Esophagus (tissue), 2 donors: Measurements from ENCODE around the gene INVS. TPM values are rescaled to one million over a fixed set of nuclear protein-coding genes. Genes with fewer than 3 reads are reported as not detected.
A peak's percentile ranks its signal among the peaks of the same experiment; 100 is the strongest.
"Not testable (repeated sequence)": the region's sequence is repeated elsewhere in the genome, so short reads cannot be mapped to it uniquely, and the experiment has no call there.

ENCODE experiments used
- H3K27ac ChIP-seq, 2 donors: one replicate each; pipeline ENCODE4 v1.5.1; 2013; ENCODE audit warnings: low read depth in 2 of 2, mild to moderate bottlenecking in 2 of 2, inconsistent platforms in 1 of 2, low read length in 1 of 2, moderate library complexity in 1 of 2
- H3K27me3 ChIP-seq, 2 donors: one replicate each; pipeline ENCODE4 v1.6.1; 2013; ENCODE audit warnings: low read length in 2 of 2, control low read depth in 1 of 2, mild to moderate bottlenecking in 1 of 2; ENCODE audit not compliant: insufficient read depth in 2 of 2, control insufficient read depth in 1 of 2
- H3K36me3 ChIP-seq, 2 donors: one replicate each; pipeline ENCODE4 v1.6.1; 2013; ENCODE audit warnings: low read length in 1 of 2; ENCODE audit not compliant: control insufficient read depth in 2 of 2, insufficient read depth in 2 of 2
- H3K4me1 ChIP-seq, 2 donors: one replicate each; pipeline ENCODE4 v1.6.1; 2013; ENCODE audit warnings: low read length in 1 of 2; ENCODE audit not compliant: control insufficient read depth in 2 of 2, insufficient read depth in 2 of 2
- H3K4me3 ChIP-seq, 2 donors: one replicate each; pipeline ENCODE4 v1.5.1; 2013; ENCODE audit warnings: low read length in 2 of 2, mild to moderate bottlenecking in 2 of 2, low read depth in 1 of 2, moderate library complexity in 1 of 2
- H3K9me3 ChIP-seq, 2 donors: one replicate each; pipeline ENCODE4 v1.6.1; 2013; ENCODE audit warnings: mild to moderate bottlenecking in 2 of 2, low read depth in 1 of 2, low read length in 1 of 2, moderate library complexity in 1 of 2; ENCODE audit not compliant: control insufficient read depth in 2 of 2, insufficient read depth in 1 of 2
- WGBS, 2 donors: extraction: QIAGEN DNeasy Blood & Tissue Kit; methylation state at CpG; one replicate each; pipeline ENCODE4 v1.1.7; 2013; 5-methylcytosine and 5-hydroxymethylcytosine counted together
- polyA plus RNA-seq, 2 donors: library from polyadenylated mRNA; stranded (reverse); fragments of 200-250 nt; gene quantifications; one replicate each; pipeline ENCODE4 v1.2.3, GENCODE V29; 2013
- donor health status: healthy with polysubstance abuse.
- donor health status: Bipolar disorder and iron deficiency.

The INVS gene
- polyA plus RNA-seq, 2 donors: 3.2 to 3.3 TPM

DNA sequence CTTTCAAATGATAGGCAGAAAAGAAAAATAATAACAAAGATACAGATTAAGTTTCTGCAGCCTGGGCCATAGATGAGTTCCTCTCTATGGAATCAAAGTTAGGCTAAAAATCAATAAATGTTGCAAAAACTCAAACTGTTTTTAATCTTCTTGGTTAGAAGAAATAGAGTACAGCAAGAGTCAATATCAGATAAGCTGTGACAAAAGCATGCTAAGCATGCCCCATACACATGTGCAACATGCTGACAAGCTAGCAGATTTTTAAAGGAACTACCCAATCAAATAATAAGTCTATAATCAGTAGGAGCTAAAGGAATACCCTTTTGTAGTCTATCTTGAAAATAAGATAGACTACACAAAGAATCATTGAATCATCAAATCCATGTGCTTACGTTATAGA is 7.0 kb upstream of the INVS start:
- Histone ChIP-seq H3K9me3 (no peaks in the 10 kb centered on the region), H3K27ac (no peak overlapping the region), H3K4me1 (no peaks in the 10 kb centered on the region), H3K27me3 (no peaks in the 10 kb centered on the region), H3K36me3 (no peaks in the 10 kb centered on the region), H3K4me3 (no peak overlapping the region)
- WGBS, 2 donors: 74 to 80% methylated on average over 1 of the region's 1 CpG

DNA sequence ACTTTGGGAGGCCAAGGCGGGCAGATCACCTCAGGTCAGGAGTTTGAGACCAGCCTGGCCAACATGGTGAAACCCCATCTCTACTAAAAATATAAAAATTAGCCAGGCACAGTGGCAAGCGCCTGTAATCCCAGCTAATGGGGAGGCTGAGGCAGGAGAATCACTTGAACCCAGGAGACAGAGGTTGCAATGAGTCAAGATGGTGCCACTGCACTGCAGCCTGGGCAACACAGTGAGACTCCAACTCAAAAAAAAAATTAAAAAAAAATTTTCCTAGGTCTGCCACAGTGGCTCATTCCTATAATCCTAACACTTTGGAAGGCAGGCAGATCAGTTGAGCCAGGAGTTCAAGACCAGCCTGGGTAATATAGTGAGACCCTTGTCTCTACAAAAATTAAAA is 4.6 kb upstream of the INVS start:
- WGBS, 2 donors: 93 to 97% methylated on average over 2 of the region's 2 CpGs
- H3K4me1 ChIP-seq: not testable (repeated sequence)

DNA sequence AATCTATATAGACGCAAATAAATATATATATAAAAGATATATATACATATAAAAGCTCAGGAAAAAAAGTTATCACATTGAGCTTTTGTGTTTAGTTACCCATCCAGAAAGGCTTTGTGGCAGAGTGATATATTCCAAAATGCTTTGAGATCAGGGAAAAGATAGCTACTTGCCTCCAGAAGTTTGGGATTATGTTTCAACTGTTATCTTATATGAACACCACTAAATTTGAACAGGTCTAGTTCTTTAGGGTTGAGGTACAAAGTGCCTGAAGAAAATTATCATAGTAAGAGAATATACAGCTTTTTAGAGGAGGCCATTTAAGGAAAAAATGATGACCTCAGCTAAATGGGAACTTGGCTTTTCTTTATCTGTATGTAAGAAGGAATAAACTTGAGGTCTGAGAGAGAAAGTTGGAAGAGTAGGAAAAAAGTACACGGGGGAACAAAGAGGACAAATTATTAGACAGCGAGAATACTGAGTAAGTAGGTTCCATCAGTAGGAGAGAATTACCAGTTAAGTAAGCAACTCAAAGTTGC is 2.6 kb upstream of the INVS start:
- Histone ChIP-seq H3K27me3 (no peaks in the 10 kb centered on the region), H3K27ac (no peak overlapping the region), H3K4me1 (no peaks in the 10 kb centered on the region), H3K4me3 (no peak overlapping the region), H3K36me3 (no peaks in the 10 kb centered on the region), H3K9me3 (no peaks in the 10 kb centered on the region)
- 76 to 79% methylated on average over 3 of the region's 3 CpGs for WGBS, 2 donors

More for the DNA sequence above, 4.6 kb upstream of the INVS start:
- not testable (repeated sequence) for H3K27me3 ChIP-seq, H3K36me3 ChIP-seq, H3K27ac ChIP-seq, H3K9me3 ChIP-seq, H3K4me3 ChIP-seq

DNA sequence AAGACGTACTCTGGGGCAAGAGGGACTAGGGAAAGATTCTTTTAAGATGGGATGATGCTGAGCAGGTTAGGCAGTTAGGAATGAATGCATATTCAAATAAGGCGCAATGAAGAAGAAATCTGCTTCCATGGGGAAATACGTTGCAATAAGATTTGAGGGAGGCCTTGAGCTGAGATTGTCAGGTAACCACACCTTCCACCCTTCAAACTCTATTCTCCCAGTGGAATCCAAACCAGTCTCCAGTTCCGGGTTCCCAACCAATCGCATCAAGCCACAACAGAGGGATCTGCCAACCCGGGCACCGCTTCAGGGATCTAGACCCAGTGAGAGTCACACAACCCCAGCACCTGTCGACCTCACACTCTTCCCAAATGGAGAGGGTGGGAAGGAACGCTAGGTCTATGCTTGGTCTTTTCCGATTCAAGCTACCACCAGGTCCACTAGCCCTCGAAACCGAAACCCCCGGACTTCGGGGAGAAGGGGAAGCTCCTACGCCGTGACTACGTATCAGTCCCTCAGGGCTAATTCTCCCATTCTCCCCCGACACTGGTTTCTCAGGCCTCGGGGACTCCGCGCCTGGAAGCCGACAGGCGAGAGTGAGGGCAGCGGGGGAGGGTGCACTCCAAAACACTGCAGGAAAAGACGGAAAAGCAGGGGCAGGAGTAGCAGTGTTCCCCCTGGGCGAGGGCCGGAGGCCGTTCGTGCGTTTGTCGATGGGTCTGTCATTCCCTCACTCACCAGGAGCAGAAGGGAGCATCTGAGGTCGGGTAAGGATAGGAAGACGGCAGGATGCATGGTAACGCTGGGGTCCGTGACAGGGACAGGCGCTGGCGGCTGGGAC is 777 bp upstream of the INVS start:
- Histone ChIP-seq H3K36me3 (no peaks in the 10 kb centered on the region), H3K4me1 (no peaks in the 10 kb centered on the region), H3K9me3 (no peaks in the 10 kb centered on the region), H3K27ac (peak overlapping the region; percentile 94 to 99), H3K4me3 (peak overlapping the region; percentile 81 to 89), H3K27me3 (no peaks in the 10 kb centered on the region)
- WGBS, 2 donors: 1% methylated on average over 36 to 37 of the region's 37 CpGs

DNA sequence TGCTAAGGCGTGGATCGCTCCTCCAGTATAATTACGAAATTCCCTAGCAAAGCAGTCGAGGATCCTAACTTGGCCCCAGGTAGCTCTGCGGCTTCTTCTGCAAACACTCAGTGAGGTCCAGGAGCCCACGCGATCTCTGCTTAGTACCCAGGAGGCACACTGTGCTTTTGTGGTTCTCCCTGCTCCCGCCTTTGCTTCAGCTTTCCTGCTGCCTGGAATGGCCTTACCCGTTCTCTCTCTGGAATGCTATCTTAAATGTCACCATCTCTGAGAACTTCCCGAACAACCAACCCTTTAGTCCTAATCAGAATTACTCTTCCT is 639 bp downstream of the INVS start:
- Histone ChIP-seq H3K36me3 (no peaks in the 10 kb centered on the region), H3K27ac (peak overlapping the region; percentile 86 to 96), H3K4me1 (no peaks in the 10 kb centered on the region), H3K27me3 (no peaks in the 10 kb centered on the region), H3K4me3 (peak overlapping the region; percentile 66 to 81), H3K9me3 (no peaks in the 10 kb centered on the region)
- 3 to 6% methylated on average over 10 of the region's 10 CpGs for WGBS, 2 donors

DNA sequence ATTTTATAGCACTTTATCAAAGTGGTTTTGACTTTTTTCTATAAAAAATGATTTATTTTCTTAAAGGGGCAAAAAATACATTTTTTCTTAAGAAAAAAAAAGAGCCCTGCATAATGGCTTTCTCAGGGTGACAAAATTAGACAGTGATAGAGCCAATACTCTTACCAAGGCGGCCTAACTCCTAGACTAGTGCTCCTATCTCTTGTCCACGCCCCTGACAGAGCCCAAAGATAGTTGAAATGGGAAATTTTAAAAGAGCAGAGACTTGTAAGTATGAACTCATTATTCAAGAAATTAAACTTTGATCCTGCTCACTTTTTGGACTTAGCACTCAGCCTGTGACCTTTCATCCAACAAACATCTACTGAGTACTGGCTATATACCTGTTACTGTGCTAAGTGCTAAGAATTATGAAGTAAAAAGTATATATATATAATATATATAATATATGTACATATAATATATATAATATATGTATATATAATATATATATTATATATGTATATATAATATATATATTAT is 1.2 kb downstream of the INVS start:
- 69 to 81% methylated on average over 2 of the region's 2 CpGs for WGBS, 2 donors
- H3K4me3 ChIP-seq: peak overlapping the region in 1 of 2 donors; percentile 81
- H3K27ac ChIP-seq: no peak overlapping the region

DNA sequence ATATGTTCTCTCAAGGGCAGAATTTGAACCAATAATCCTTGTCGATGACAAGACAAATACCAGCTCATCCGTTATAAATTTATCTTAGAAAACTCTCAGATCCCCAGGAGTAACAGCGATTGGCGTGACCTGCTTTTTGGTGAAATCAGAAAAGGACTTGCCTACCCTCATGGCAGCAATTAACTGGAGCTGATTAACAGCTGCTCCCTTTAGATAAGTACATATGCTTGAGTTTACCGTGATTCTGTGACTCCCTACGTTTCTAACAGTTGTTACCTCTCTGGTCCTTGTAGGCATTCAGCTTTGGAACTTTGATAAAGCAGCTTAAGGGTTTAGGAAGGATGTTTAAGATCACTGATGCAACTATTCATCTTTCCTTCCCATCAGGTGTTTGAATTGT is 2.6 kb downstream of the INVS start:
- no peaks in the 10 kb centered on the region for H3K27me3 ChIP-seq
- no peaks in the 10 kb centered on the region for H3K4me1 ChIP-seq
- H3K27ac ChIP-seq: no peak overlapping the region
- no peaks in the 10 kb centered on the region for H3K9me3 ChIP-seq
- WGBS, 2 donors: 88 to 94% methylated on average over 6 of the region's 6 CpGs
- no peak overlapping the region for H3K4me3 ChIP-seq
- H3K36me3 ChIP-seq: no peaks in the 10 kb centered on the region

More for the DNA sequence above, 1.2 kb downstream of the INVS start:
- H3K36me3 ChIP-seq: no peaks in the 10 kb centered on the region
- H3K27me3 ChIP-seq: no peaks in the 10 kb centered on the region
- H3K9me3 ChIP-seq: no peaks in the 10 kb centered on the region
- H3K4me1 ChIP-seq: no peaks in the 10 kb centered on the region

DNA sequence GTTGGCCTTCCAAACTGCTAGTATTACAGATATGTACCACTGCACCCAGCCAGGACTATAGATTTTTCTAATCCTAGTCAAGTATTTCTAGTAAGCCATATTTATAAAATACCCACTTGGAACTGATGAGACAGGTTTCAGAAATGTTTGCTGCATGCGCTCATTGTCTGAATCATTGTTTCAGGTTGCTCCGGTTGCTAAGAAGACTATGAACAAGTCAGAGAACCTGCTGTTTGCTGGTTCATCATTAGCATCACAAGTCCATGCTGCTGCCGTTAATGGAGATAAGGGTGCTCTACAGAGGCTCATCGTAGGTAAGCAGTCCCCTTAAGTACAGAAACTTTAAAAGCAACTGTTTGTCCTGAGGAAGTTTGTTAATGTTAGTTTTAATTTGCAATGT is 5.3 kb downstream of the INVS start:
- H3K27ac ChIP-seq: no peak overlapping the region

DNA sequence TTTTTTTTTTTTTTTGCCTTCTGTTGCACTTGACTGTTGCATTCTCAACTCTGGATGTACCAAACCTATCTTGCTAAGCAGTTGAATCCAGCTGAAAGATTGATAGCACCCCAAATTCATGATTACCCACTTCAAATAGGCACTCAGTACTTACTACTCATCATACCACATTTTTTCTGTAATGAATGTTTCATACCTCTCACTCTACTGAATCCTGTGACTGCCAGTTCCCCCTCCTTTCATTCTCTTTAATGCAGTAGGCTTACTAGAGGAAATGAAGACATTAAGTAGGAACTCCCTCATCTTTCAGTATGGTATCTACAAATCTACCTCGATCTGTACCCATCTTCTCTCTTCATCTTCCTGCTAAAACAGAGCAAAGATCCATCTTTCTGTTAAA is 6.8 kb downstream of the INVS start:
- Histone ChIP-seq H3K27me3 (no peaks in the 10 kb centered on the region), H3K9me3 (no peaks in the 10 kb centered on the region), H3K4me3 (no peak overlapping the region), H3K27ac (no peak overlapping the region), H3K4me1 (no peaks in the 10 kb centered on the region), H3K36me3 (no peaks in the 10 kb centered on the region)
- WGBS, 2 donors: 56 to 61% methylated on average over 1 of the region's 1 CpG

More for the DNA sequence above, 5.3 kb downstream of the INVS start:
- no peaks in the 10 kb centered on the region for H3K27me3 ChIP-seq
- no peaks in the 10 kb centered on the region for H3K36me3 ChIP-seq
- 79 to 83% methylated on average over 4 of the region's 4 CpGs for WGBS, 2 donors
- no peak overlapping the region for H3K4me3 ChIP-seq
- no peaks in the 10 kb centered on the region for H3K4me1 ChIP-seq
- no peaks in the 10 kb centered on the region for H3K9me3 ChIP-seq

DNA sequence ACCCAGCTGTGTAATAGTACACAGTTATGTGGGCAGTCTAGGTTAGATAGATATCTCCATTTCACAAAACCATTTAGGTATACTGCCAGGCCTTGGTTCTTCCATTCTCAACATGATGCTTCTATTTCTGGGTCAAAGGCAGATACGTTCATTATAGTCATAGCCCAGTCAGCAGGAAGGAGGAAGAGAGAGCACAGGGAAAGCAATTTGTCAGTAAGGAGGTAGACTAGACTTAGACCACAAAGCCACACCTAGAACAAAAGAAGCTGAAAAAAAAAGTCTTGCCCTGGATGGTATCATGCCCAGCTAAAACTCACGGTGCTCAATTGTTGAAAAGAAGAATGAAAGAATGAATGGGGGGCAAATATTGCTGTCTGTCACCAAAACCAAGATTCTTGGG is 7.6 kb downstream of the INVS start:
- Histone ChIP-seq H3K4me1 (peaks cover 0 to 3% of the 10 kb centered on the region in 2 donors), H3K36me3 (no peaks in the 10 kb centered on the region), H3K9me3 (no peaks in the 10 kb centered on the region), H3K4me3 (no peak overlapping the region), H3K27me3 (no peaks in the 10 kb centered on the region), H3K27ac (no peak overlapping the region)
- 74 to 76% methylated on average over 2 of the region's 2 CpGs for WGBS, 2 donors
